HUES48 (cell line): ENCODE results near the gene SLC13A3.

Experiments used
- H3K27ac ChIP-seq: one replicate; pipeline ENCODE4 v1.7.0; 2013; ENCODE audit warnings: low read depth, low read length, inconsistent platforms
- H3K27me3 ChIP-seq: 2 replicates; pipeline ENCODE4 v1.6.1; 2013; ENCODE audit warnings: mild to moderate bottlenecking, low read length; ENCODE audit not compliant: control insufficient read depth, insufficient read depth
- H3K36me3 ChIP-seq: 2 replicates; pipeline ENCODE4 v1.6.1; 2013; ENCODE audit warnings: low read length; ENCODE audit not compliant: control insufficient read depth, insufficient read depth
- H3K4me1 ChIP-seq: 2 replicates; pipeline ENCODE4 v1.6.1; 2013; ENCODE audit warnings: mild to moderate bottlenecking, low read length; ENCODE audit not compliant: control insufficient read depth, insufficient read depth
- H3K4me3 ChIP-seq: 2 replicates; pipeline ENCODE4 v1.5.1; 2013; ENCODE audit warnings: mild to moderate bottlenecking, low read depth, low read length
- H3K9ac ChIP-seq: 2 replicates; pipeline ENCODE4 v1.6.1; 2013; ENCODE audit warnings: mild to moderate bottlenecking, low read depth, low read length, moderate library complexity
- H3K9me3 ChIP-seq: 2 replicates; pipeline ENCODE4 v1.6.1; 2013; ENCODE audit warnings: low read length; ENCODE audit not compliant: control insufficient read depth, insufficient read depth

Gene SLC13A3

GRCh38 chr20:46563170-46563859 is 87.9 kb downstream of the SLC13A3 start:
- peak overlapping the region; percentile 41; the same call in 1 of the 2 replicates for H3K4me3 ChIP-seq
- peak overlapping the region; percentile 71 for H3K27ac ChIP-seq
- no peak overlapping the region for H3K9ac ChIP-seq
- peaks cover 23% of the 10 kb centered on the region; the same call in 1 of the 2 replicates for H3K4me1 ChIP-seq
- no peaks in the 10 kb centered on the region for H3K36me3 ChIP-seq
- H3K9me3 ChIP-seq = no peaks in the 10 kb centered on the region
- no peaks in the 10 kb centered on the region for H3K27me3 ChIP-seq

DNA sequence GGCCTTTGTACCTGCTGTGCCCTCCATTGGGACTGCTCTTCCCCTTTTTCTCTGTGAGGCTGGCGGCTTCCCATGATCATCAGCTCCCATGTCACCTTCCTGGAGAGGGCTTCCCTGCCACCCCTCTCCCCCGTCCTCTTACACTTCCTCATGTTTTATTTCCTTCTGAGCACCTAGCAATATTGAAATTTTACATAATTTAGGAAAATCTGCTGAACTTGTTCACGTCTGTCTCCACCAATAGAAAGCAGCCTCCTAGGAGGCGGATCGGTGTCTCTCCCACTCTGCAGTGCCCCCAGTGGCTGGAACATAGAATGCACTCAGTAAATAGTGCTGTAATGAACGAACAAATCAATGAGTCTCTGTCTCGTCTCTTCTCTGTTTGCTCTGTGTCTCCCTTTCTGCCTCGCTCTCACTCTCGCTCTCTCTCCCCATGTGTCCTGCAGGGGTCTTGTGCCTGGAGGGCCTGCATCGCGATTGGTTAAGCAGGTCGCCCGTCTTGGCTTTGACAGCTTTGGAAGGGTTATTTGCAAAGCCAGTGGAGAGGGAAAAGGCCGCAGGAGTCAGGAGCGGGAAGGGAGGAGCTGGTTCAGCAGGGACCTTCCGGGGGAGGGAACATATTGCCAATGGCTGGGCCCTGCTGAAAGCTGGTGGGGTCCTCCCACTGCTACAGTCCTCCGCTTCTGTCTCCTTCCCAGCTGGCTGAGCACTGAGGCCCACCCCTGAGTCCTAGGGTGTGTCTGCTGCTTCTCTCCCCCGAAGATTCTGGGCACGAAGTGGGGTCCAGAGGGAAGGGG is 88.7 kb downstream of the SLC13A3 start:
- no peaks in the 10 kb centered on the region for H3K9me3 ChIP-seq
- no peak overlapping the region; the same call in 1 of the 2 replicates for H3K9ac ChIP-seq
- peak overlapping the region; percentile 41 for H3K4me3 ChIP-seq
- peaks cover 23% of the 10 kb centered on the region; the same call in 1 of the 2 replicates for H3K4me1 ChIP-seq
- H3K27me3 ChIP-seq = no peaks in the 10 kb centered on the region
- H3K36me3 ChIP-seq = no peaks in the 10 kb centered on the region
- H3K27ac ChIP-seq = peak overlapping the region; percentile 71

DNA sequence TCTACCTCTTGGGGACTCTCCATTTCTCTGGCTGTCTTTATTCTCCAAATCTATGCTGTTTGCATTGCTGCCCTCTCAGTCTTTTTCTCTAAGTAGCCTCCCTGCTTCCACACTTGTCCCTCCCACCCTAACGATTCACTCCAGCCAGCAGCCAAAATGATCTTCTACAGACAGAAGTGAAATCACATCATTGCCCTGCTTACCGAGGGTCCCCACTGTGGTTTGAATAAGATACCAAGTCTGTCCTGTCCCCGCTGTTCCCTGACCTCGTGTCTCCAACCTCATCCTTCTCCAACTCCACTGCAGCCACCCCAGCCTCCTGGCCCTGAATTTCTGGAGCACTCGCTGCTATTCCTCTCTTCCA is 89.3 kb downstream of the SLC13A3 start:
- no peaks in the 10 kb centered on the region for H3K36me3 ChIP-seq
- peaks cover 23% of the 10 kb centered on the region; the same call in 1 of the 2 replicates for H3K4me1 ChIP-seq
- H3K27me3 ChIP-seq = no peaks in the 10 kb centered on the region
- no peak overlapping the region for H3K9ac ChIP-seq
- no peaks in the 10 kb centered on the region for H3K9me3 ChIP-seq
- H3K4me3 ChIP-seq = no peak overlapping the region; the same call in 1 of the 2 replicates
- H3K27ac ChIP-seq = no peak overlapping the region

DNA sequence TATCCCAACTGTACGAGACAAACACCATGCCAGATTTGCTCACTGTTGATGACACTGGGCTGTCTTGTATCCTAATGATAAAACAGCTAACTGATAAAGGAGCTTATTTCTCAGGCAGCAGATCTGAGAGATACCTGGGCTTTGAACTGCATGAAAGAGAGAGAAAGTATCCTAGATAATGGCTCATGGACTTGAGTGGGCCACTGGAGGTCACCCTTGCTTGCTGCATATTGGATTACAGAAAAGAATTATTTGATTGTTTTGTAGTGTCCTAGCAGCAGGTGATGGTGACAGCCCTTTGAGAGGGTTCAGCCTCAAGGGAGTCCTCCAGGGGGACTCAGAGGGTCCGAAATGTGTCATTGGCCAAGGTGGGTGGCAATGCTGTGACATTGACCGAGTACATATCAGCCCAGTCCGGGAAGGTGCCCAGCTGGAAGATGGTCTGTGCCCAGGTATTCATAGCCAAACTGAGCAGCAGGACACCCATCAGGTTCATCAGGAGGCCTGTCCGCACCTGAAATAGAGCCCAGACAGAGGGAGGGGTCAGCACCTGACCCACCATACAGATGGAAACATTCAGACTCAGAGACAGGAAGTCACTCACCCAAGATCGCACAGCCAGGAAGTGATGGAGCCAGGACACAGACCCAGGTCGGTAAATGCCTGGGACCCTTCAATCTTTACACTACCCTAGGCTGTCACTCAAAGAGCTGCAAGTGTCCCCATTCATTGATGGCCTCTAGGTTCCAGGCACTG is 91.4 kb downstream of the SLC13A3 start:
- no peaks in the 10 kb centered on the region for H3K9me3 ChIP-seq
- no peaks in the 10 kb centered on the region for H3K27me3 ChIP-seq
- H3K9ac ChIP-seq = no peak overlapping the region
- H3K4me1 ChIP-seq = peaks cover 26% of the 10 kb centered on the region
- no peaks in the 10 kb centered on the region for H3K36me3 ChIP-seq
- no peak overlapping the region for H3K27ac ChIP-seq
- H3K4me3 ChIP-seq = no peak overlapping the region

DNA sequence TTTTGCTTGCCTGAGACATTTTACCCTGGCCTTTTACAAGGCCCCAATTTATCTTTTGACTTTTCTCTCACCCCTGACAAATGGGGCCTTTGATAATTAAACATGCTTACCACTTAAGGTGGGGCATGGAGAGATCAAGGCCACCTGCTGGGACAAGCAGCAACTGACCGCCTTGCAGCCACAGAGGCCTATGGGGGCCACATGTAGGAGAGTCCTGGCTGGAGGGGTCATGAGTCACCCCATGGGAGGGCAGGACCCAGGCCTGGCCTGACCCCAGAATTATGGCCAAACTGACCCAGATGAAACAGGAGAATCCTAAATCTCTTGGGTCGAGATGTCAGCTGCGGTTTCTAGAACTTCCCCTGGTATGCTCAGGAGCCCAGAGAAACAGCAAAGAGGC is 92.3 kb downstream of the SLC13A3 start:
- Histone ChIP-seq H3K36me3 (no peaks in the 10 kb centered on the region), H3K27me3 (no peaks in the 10 kb centered on the region), H3K4me1 (peaks cover 30% of the 10 kb centered on the region), H3K9ac (no peak overlapping the region), H3K9me3 (no peaks in the 10 kb centered on the region), H3K4me3 (no peak overlapping the region), H3K27ac (no peak overlapping the region)

GRCh38 chr20:46558511-46558959 is 92.7 kb downstream of the SLC13A3 start:
- H3K4me1 ChIP-seq = peaks cover 29% of the 10 kb centered on the region
- H3K9ac ChIP-seq = no peak overlapping the region
- H3K36me3 ChIP-seq = no peaks in the 10 kb centered on the region
- H3K27me3 ChIP-seq = no peaks in the 10 kb centered on the region
- no peaks in the 10 kb centered on the region for H3K9me3 ChIP-seq
- no peak overlapping the region for H3K4me3 ChIP-seq
- H3K27ac ChIP-seq = no peak overlapping the region

- Histone ChIP-seq H3K4me3 (no peak overlapping the region), H3K9me3 (no peaks in the 10 kb centered on the region), H3K27ac (no peak overlapping the region), H3K4me1 (peaks cover 26% of the 10 kb centered on the region), H3K9ac (no peak overlapping the region), H3K36me3 (no peaks in the 10 kb centered on the region), H3K27me3 (no peaks in the 10 kb centered on the region)
These were observed 93.9 kb downstream of the SLC13A3 start for GRCh38 chr20:46557231-46557956.

DNA sequence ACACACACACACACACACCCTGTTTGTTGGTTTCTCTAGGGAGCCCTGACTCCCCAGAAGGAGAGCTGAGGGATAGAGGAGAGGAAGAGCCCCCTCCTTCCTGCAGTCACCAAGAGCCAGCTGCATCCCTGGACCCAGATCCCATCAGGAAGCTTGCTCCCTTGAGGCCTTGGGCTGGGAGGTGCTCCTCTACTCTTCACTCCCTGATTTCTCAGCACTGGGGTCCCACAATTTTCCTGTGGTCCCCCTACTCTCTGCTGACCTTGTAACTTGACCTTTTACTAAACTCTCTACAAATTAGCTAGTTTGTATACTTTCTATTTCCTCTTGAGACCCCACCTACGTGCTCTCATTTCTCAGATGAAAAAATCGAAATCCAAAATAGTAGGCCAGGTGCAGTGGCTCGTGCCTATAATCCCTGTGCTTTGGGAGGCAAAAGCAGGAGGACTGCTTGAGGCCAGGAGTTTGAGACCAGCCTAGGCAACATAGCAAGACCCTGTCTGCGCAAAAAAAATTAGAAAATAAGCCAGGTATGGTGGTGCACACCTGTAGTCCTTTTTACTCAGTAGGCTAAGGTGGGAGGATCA is 95.8 kb downstream of the SLC13A3 start:
- Histone ChIP-seq H3K9me3 (no peaks in the 10 kb centered on the region), H3K4me3 (no peak overlapping the region), H3K36me3 (no peaks in the 10 kb centered on the region), H3K9ac (no peak overlapping the region), H3K27me3 (no peaks in the 10 kb centered on the region), H3K4me1 (peaks cover 30% of the 10 kb centered on the region), H3K27ac (no peak overlapping the region)

- no peak overlapping the region for H3K9ac ChIP-seq
- H3K27me3 ChIP-seq = no peaks in the 10 kb centered on the region
- peak overlapping the region; percentile 13 for H3K27ac ChIP-seq
- H3K4me3 ChIP-seq = no peak overlapping the region
- peaks cover 30% of the 10 kb centered on the region for H3K4me1 ChIP-seq
- no peaks in the 10 kb centered on the region for H3K9me3 ChIP-seq
- H3K36me3 ChIP-seq = no peaks in the 10 kb centered on the region
These were observed 96.4 kb downstream of the SLC13A3 start for GRCh38 chr20:46554828-46555227.

DNA sequence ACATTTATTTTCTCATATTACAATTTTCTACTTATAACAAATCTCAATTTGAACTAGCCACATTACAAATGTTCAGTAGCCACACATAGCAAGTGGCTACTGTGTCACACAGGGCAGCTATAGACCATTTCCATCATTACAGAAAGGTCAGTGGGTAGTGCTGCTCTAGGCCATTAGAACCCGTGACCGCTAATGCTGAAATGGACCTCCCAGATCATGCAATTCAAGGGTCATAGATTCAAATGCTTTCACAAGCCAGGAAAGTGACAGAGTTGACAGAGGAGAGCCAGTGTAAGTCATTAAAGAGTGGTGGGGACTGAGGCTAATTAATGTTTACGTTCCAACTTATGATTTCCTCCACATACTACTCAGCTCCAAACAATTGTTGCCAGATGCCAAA is 97.3 kb downstream of the SLC13A3 start:
- Histone ChIP-seq H3K4me3 (no peak overlapping the region), H3K9ac (no peak overlapping the region), H3K9me3 (no peaks in the 10 kb centered on the region), H3K27me3 (no peaks in the 10 kb centered on the region), H3K27ac (no peak overlapping the region), H3K4me1 (peaks cover 30% of the 10 kb centered on the region), H3K36me3 (no peaks in the 10 kb centered on the region)
